H9 (cell line): ENCODE data around the gene WDSUB1. TPM values are rescaled to one million over a fixed set of nuclear protein-coding genes. Genes with fewer than 3 reads are reported as not detected.

Experiments used
- DNase-seq: peaks from one replicate; pipeline ENCODE4 v3.0.0-alpha.2; 2017
- H2AFZ ChIP-seq: one replicate; pipeline ENCODE4 v1.6.1; 2013; ENCODE audit warnings: mild to moderate bottlenecking, low read length, control low read depth, moderate library complexity
- H2AK5ac ChIP-seq: 2 replicates; pipeline ENCODE4 v1.6.1; 2013; ENCODE audit warnings: low read length, control low read depth, mixed read lengths; ENCODE audit not compliant: insufficient read length
- H2BK120ac ChIP-seq: one replicate; pipeline ENCODE4 v1.6.1; 2013; ENCODE audit warnings: low read depth, mild to moderate bottlenecking, low read length, control low read depth, inconsistent platforms; ENCODE audit not compliant: poor library complexity, severe bottlenecking
- H2BK12ac ChIP-seq: 2 replicates; pipeline ENCODE4 v1.6.1; 2013; ENCODE audit warnings: low read length, control low read depth, mixed read lengths, low read depth; ENCODE audit not compliant: insufficient read length
- H2BK15ac ChIP-seq: 2 replicates; pipeline ENCODE4 v1.6.1; 2013; ENCODE audit warnings: low read depth, low read length, control low read depth
- H2BK20ac ChIP-seq: one replicate; pipeline ENCODE4 v1.6.1; 2013; ENCODE audit warnings: low read depth, mild to moderate bottlenecking, low read length, control low read depth, inconsistent platforms; ENCODE audit not compliant: poor library complexity, severe bottlenecking
- H2BK5ac ChIP-seq: 2 replicates; pipeline ENCODE4 v1.6.1; 2013; ENCODE audit warnings: low read length, control low read depth, mixed read lengths; ENCODE audit not compliant: insufficient read length
- H3K14ac ChIP-seq: 2 replicates; pipeline ENCODE4 v1.6.1; 2013; ENCODE audit warnings: low read length, control low read depth; ENCODE audit not compliant: insufficient read depth
- H3K18ac ChIP-seq: 2 replicates; pipeline ENCODE4 v1.6.1; 2013; ENCODE audit warnings: low read depth, mild to moderate bottlenecking, mixed read lengths, low read length, control low read depth; ENCODE audit not compliant: insufficient read length
- H3K23ac ChIP-seq: 2 replicates; pipeline ENCODE4 v1.6.1; 2013; ENCODE audit warnings: low read length, control low read depth, mixed read lengths, low read depth; ENCODE audit not compliant: insufficient read length
- H3K23me2 ChIP-seq: 2 replicates; pipeline ENCODE4 v1.6.1; 2013; ENCODE audit warnings: low read depth, mild to moderate bottlenecking, mixed read lengths, low read length, control low read depth; ENCODE audit not compliant: insufficient read length, poor library complexity, severe bottlenecking
- H3K27ac ChIP-seq: 2 replicates; pipeline ENCODE4 v1.5.1; 2013; ENCODE audit warnings: low read length, control low read depth, mixed read lengths, low read depth; ENCODE audit not compliant: insufficient read length
- H3K27me3 ChIP-seq: 2 replicates; pipeline ENCODE4 v1.6.1; 2013; ENCODE audit warnings: low read length, control low read depth, inconsistent platforms; ENCODE audit not compliant: insufficient read depth
- H3K4ac ChIP-seq: 2 replicates; pipeline ENCODE4 v1.6.1; 2013; ENCODE audit warnings: low read depth, mild to moderate bottlenecking, control low read depth, inconsistent platforms, low read length, moderate library complexity
- H3K4me1 ChIP-seq: 2 replicates; pipeline ENCODE4 v1.6.1; 2013; ENCODE audit warnings: low read length, control low read depth, inconsistent platforms; ENCODE audit not compliant: insufficient read depth
- H3K4me2 ChIP-seq: 2 replicates; pipeline ENCODE4 v1.6.1; 2013; ENCODE audit warnings: low read length, control low read depth, mixed read lengths; ENCODE audit not compliant: insufficient read length, insufficient read depth
- H3K56ac ChIP-seq: 2 replicates; pipeline ENCODE4 v1.6.1; 2013; ENCODE audit warnings: low read depth, mild to moderate bottlenecking, mixed read lengths, low read length, control low read depth; ENCODE audit not compliant: insufficient read length
- H3K79me1 ChIP-seq: 2 replicates; pipeline ENCODE4 v1.6.1; 2013; ENCODE audit warnings: low read depth, mild to moderate bottlenecking, moderate library complexity, low read length, control low read depth, inconsistent platforms; ENCODE audit not compliant: insufficient read depth, poor library complexity, severe bottlenecking
- H3K79me2 ChIP-seq: 2 replicates; pipeline ENCODE4 v1.6.1; 2013; ENCODE audit warnings: low read length, control low read depth, inconsistent platforms; ENCODE audit not compliant: insufficient read depth
- H3K9ac ChIP-seq: 2 replicates; pipeline ENCODE4 v1.6.1; 2013; ENCODE audit warnings: low read length, control low read depth, mixed read lengths; ENCODE audit not compliant: insufficient read length; ENCODE audit errors: extremely low read depth
- H3K9me3 ChIP-seq: one replicate; pipeline ENCODE4 v1.6.1; 2013; ENCODE audit warnings: low read depth, low read length, inconsistent platforms; ENCODE audit not compliant: control insufficient read depth
- H3T11ph ChIP-seq: one replicate; pipeline ENCODE4 v1.6.1; 2013; ENCODE audit warnings: mild to moderate bottlenecking, low read length, control low read depth, inconsistent platforms
- H4K20me1 ChIP-seq: one replicate; pipeline ENCODE4 v1.6.1; 2013; ENCODE audit not compliant: control insufficient read depth, insufficient read length, insufficient read depth
- H4K5ac ChIP-seq: 2 replicates; pipeline ENCODE4 v1.6.1; 2013; ENCODE audit warnings: low read depth, mild to moderate bottlenecking, mixed read lengths, low read length, control low read depth; ENCODE audit not compliant: insufficient read length
- H4K8ac ChIP-seq: replicated peaks from 2 replicates; pipeline ENCODE4 v1.6.1; 2013; ENCODE audit warnings: low read length, control low read depth, mixed read lengths, low read depth; ENCODE audit not compliant: insufficient read length
- H4K91ac ChIP-seq: 2 replicates; pipeline ENCODE4 v1.6.1; 2013; ENCODE audit warnings: low read depth, mild to moderate bottlenecking, moderate library complexity, mixed read lengths, low read length, control low read depth; ENCODE audit not compliant: insufficient read length
- H3K27ac Mint-ChIP-seq, 3 experiments: 2 replicates in 2 of 3; 3 replicates in 1 of 3; pipeline ENCODE4 v1.8.0; 2020 to 2021; ENCODE audit warnings: mixed read lengths in 3 of 3, mild to moderate bottlenecking in 1 of 3, moderate library complexity in 1 of 3
- H3K27me3 Mint-ChIP-seq: 2 replicates; pipeline ENCODE4 v1.8.0; 2021; ENCODE audit warnings: low read depth, mild to moderate bottlenecking, moderate library complexity, mixed read lengths
- H3K36me3 Mint-ChIP-seq, 3 experiments: 2 replicates in 2 of 3; 3 replicates in 1 of 3; pipeline ENCODE4 v1.8.0; 2020 to 2021; ENCODE audit warnings: low read depth in 3 of 3, mixed read lengths in 3 of 3; ENCODE audit not compliant: insufficient read depth in 1 of 3
- H3K4me1 Mint-ChIP-seq, 2 experiments: 2 replicates each; pipeline ENCODE4 v1.8.0; 2020; ENCODE audit warnings: mixed read lengths in 2 of 2
- H3K4me3 Mint-ChIP-seq, 2 experiments: 2 replicates in 1 of 2; 3 replicates in 1 of 2; pipeline ENCODE4 v1.8.0; 2020 to 2021; ENCODE audit warnings: mild to moderate bottlenecking in 2 of 2, mixed read lengths in 2 of 2, moderate library complexity in 1 of 2
- H3K9me3 Mint-ChIP-seq, 2 experiments: 2 replicates in 1 of 2; 3 replicates in 1 of 2; pipeline ENCODE4 v1.8.0; 2020; ENCODE audit warnings: mild to moderate bottlenecking in 2 of 2, mixed read lengths in 2 of 2, moderate library complexity in 1 of 2
- WGBS: extraction: QIAGEN DNeasy Blood & Tissue Kit; methylation state at CpG from one replicate; pipeline ENCODE4 v1.1.7; 2013; ENCODE audit warnings: missing lambda C conversion rate, low lambda C conversion rate, mixed read lengths; ENCODE audit not compliant: insufficient read length; ENCODE audit errors: extremely low coverage; 5-methylcytosine and 5-hydroxymethylcytosine counted together
- total RNA-seq: library from RNA; stranded (reverse); gene quantifications from 2 replicates; pipeline ENCODE4 v1.2.1, GENCODE V29; 2021
- TF ChIP-seq, protein P1 (sequence below): fragments of 200-600 bp; sonication (generic); conservative IDR thresholded peaks from 3 replicates; pipeline ENCODE4 v1.8.0; 2021; ENCODE audit warnings: antibody characterized with exemption, mild to moderate bottlenecking

The WDSUB1 gene
- total RNA-seq, 1 experiment from 2014 or later: 5.5 TPM

DNA sequence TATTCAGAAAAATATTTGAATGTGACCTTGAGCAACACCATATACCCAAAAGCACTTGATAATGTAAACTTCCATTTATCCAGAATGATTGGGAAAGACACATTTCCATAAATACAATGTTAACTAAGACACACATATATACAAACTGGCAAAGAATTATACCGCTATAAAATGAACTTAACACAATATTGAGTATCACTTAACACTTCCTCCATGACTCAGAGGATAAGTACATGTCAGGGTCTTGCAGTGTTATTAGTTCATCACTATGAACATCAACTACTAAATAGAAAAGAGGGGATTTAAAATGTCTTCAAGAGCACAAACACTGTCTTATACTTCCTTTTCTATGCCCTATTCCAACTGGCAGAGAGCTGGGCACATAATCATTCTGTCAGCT lies 18.6 kb downstream of the WDSUB1 start:
- peaks cover 3 to 6% (median 4%) of the 10 kb centered on the region in 3 experiments; a peak in 4 of 7 replicates for H3K36me3 Mint-ChIP-seq
- Histone ChIP-seq H2AK5ac (no peak overlapping the region), H3K14ac (no peak overlapping the region), H4K91ac (no peak overlapping the region), H3K56ac (no peak overlapping the region), H3K79me1 (no peaks in the 10 kb centered on the region), H3K79me2 (no peaks in the 10 kb centered on the region), H2BK5ac (no peak overlapping the region), H2BK120ac (no peak overlapping the region), H2BK12ac (no peak overlapping the region), H3T11ph (no peak overlapping the region), H2BK20ac (no peak overlapping the region), H2BK15ac (no peak overlapping the region), H3K27me3 (no peaks in the 10 kb centered on the region), H4K20me1 (no peaks in the 10 kb centered on the region), H3K23ac (no peak overlapping the region), H3K23me2 (no peaks in the 10 kb centered on the region), H3K4me1 (peaks cover 2% of the 10 kb centered on the region; the same call in 1 of the 2 replicates), H3K9me3 (no peaks in the 10 kb centered on the region), H2AFZ (no peak overlapping the region), H3K18ac (no peak overlapping the region), H4K8ac (no peak overlapping the region), H4K5ac (no peak overlapping the region), H3K4me2 (no peak overlapping the region), H3K27ac (no peak overlapping the region), H3K4ac (no peak overlapping the region), H3K9ac (no peak overlapping the region)
- no peak overlapping the region for H3K4me3 Mint-ChIP-seq
- no peak overlapping the region for H3K27ac Mint-ChIP-seq
- no peak for DNase-seq
- no CpG with 5 or more reads among the region's 1 CpG for WGBS
- no peaks in the 10 kb centered on the region for H3K9me3 Mint-ChIP-seq
- TF ChIP-seq, protein P1, sequence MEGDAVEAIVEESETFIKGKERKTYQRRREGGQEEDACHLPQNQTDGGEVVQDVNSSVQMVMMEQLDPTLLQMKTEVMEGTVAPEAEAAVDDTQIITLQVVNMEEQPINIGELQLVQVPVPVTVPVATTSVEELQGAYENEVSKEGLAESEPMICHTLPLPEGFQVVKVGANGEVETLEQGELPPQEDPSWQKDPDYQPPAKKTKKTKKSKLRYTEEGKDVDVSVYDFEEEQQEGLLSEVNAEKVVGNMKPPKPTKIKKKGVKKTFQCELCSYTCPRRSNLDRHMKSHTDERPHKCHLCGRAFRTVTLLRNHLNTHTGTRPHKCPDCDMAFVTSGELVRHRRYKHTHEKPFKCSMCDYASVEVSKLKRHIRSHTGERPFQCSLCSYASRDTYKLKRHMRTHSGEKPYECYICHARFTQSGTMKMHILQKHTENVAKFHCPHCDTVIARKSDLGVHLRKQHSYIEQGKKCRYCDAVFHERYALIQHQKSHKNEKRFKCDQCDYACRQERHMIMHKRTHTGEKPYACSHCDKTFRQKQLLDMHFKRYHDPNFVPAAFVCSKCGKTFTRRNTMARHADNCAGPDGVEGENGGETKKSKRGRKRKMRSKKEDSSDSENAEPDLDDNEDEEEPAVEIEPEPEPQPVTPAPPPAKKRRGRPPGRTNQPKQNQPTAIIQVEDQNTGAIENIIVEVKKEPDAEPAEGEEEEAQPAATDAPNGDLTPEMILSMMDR: no peak
- peaks cover 11 to 13% of the 10 kb centered on the region in 2 experiments for H3K4me1 Mint-ChIP-seq
- H3K27me3 Mint-ChIP-seq: no peaks in the 10 kb centered on the region
